KG1 (cell line): ENCODE results near the gene WDR64.

Source experiments
- DNase-seq: peaks from one replicate; lab custom pipeline; 2025; lab: John Stamatoyannopoulos, UW

WDR64 gene

DNA sequence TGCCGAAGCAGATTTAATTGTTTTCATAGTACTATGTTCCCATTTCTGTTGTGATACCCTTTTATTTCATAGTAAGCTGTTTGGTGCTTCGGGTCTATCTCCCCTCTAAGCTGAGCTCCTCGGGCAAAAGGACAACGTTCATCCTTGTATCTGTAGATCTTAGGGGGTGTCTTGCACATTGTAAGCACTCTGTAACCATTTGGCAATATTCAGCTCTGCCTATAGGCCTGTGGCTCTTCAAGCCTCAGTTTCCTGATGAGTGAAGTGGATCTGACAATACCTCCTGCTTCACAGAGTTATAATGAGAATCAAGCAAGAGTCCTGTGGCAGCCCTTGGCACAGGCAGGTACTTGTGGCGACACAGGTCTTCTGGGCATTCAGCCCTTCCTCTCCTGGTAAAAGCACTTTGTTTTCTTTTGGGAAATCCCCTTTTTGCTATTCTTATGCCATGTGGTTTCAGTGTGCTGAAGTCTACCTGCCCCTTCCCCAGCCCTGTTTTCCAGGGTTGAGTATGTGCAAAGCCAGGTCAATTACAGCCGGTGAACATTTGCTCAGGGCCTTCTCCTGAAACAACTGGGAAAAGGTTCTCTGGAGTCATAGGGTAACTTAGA lies 187.4 kb downstream of the WDR64 start:
- DNase-seq: no peak

DNA sequence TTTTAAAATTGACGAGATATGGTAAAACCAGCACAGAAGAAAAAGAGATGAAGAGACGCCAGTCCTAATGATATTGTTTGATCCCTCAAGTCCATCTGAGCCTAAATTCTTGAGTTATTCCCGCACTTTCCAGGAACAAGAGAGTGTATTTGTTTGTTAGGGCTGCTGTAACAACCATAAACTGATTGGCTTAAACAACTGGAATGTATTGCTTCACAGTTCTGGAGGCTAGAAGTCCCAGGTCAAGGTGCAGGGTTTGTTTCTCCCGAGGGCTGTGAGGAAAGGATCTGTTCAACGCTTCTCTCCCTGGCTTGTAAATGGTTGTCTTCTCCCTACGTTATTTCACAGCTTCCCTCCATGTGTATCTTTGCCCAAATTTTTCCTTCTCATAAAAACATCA lies 188.1 kb downstream of the WDR64 start:
- no peak for DNase-seq

DNA sequence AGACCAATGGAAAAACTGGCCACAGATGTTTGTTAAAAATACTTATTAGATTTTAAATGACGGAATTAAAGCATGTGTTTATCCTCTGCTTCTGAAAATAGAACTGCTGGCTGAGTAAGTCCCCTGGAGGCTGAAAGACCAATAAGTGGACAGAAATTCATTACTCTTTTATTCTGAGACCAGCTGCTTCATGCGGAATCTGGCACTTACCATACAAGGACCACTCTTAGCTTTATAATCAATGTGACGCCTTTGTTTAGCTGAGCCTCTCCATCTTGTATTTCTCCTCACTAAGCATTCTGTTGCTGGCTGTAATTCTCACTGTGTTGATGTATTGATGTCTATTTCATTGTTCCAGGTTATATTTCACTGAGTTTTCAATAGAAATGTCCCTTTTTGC lies 189.6 kb downstream of the WDR64 start:
- no peak for DNase-seq

DNA sequence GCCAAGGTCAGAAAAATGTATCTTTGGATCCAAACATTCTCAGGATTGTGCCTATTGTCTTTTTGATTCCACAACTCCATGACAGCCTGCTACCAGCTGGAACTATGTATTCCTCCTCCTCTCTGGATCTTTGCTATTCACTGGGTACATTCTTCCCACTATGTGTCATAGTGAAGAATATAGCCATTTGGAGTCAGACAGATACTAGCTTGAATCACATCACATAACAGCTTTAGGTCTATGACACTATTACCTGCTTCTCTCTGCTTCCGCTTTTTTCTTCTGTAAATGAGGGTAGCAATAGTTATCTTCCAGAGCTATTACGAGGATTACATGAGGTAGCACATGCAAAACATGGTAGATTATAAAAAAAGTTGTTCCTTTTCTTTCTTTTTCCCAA lies 190.5 kb downstream of the WDR64 start:
- DNase-seq: no peak

DNA sequence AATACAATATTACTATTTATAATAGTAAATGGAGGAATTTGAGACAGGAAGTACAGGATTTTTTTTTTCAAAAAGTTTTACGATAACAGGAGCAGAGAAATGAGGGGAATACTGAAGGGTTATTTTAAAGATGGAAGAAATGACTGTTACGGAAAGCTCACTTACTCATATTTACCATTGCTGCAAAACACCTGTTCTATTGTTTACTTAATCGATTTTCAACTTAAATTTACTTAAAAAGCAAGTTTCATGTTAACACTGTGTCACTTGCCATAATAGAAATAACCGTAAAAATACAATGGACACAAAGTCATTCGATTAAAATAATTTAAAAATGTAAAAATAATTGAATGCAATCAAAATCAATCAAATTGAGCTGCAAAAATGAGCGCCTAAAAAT lies 192.5 kb downstream of the WDR64 start:
- no peak for DNase-seq

DNA sequence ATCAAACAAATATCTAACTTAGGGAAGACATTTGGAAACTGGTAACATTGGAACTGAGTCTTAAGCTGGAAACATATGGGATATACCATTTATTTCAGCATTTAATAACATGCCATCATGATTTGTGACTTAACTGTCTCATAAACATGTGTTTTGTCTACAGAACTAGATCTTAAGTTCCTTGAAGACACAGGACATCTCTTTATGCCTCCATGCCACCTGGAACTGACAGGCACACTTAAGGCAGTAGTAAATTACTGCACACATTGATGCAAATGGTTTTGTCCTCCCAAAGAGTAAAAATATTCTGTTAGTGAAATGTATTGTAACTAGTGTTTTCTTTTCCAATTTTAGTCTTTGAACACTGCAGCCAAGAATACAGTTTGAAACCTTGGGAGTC lies 194.3 kb downstream of the WDR64 start:
- DNase-seq: no peak

DNA sequence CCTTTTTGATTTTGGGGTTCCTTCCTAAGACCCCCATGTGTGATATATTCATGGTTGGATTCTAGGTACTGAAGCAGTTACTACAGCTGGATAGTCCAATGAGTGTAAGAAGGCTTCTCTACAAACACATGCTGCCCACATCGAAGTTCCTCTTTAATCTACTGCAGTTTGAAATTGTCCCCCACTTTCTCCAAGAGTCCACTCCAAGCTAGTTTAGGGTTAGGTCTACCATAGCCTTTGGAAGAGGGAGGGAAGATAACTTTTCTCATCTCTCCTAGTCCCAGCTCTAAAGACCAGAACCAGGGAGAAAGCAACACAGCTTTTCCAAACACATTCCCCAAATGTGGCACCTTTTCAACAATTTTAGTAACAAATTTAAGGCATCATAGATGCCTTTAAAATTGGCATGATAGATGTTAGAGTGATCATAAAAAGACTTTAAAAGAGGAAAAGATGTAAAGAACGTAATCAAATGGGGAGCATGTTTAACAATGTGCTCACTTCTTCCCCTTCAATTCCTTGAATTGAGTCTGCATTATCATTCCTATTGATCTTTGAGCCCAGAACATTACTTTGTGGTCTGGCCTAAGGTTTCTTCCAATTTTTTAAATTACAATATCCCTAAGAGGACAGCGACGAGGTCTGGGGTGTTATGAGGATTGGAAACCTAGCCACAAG lies 194.9 kb downstream of the WDR64 start:
- DNase-seq: no peak

DNA sequence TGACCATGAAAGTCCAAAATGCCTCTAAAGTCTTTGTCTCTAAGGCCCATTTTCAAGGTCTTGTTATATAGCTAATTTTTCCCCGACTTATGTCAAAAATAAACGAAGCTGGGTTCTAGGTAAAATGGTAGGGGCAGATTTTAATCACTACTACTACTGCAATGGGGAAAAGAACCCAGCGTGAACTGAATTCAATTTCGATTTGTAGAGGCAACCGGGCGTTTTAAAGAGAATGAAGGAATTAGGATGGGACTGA lies 195.4 kb downstream of the WDR64 start:
- DNase-seq: no peak

DNA sequence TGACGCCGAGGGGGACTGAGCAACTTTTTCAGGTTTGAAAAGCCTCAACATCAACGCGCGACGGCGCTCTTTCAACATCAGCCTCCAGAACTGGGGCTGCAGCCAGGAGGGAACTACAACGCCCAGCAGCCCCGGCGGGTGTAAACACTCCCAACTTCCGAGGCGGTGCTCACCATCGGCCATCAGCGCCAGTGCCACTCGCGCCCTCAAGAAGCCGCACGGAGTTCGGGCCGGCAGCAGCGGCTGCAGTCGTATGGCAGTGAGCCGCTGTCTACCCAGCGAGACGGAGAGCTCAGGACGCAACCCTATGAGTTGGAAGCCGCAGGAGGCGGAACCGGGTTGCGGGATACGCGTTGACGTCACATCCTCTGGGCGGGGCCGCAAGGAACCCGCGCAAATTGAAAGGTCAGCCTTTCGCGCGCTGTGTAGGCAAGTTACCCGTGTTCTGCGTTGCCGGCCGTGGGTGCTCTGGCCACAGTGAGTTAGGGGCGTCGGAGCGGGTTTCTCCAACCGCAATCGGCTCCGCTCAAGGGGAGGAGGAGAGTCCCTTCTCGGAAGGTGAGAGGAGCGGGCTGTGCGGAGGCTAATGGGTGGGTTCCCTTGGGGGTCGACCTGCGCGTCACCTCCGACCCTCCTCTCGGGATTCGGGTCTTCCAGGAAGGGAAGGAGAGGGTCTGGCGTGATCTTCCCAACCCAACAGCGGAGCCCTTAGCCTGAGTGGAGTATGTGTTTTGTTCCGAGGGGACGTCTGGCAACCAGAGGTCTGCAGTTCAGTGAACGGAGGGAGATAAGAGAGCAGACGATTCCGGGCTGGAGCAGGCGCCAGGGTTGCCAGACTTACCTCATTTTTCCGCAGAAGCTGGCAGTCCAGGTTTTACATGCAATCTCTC lies 196.0 kb downstream of the WDR64 start, which contains the start of gene EXO1:
Gene EXO1, plus strand, starts transcription at position 409 of the 890 bp plus-strand sequence. CDS start 2,222 bp downstream, outside the sequence.
- DNase-seq: peak; percentile 91

DNA sequence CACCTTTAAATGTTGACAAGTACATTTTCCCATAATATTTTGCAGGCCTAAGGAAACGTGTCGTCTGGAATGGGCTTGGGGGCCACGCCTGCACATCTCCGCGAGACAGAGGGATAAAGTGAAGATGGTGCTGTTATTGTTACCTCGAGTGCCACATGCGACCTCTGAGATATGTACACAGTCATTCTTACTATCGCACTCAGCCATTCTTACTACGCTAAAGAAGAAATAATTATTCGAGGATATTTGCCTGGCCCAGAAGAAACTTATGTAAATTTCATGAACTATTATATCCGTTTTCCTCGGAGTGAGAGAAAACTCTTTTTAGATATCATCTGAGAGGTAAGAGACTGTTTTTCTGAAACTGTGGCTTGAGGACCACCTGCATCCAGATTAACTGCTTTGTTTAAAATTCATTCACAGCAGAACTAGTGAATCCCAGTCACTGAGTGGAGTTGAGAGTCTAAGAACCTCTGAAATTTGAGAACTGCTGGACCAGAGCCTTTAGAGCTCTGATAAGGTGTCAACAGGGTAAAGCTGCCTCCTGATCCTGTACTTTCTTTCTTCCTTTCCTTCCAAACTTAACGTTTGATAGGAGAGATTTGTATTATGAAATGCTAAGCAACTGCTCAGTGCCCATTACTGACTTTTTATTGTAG lies 196.7 kb downstream of the WDR64 start:
- DNase-seq: no peak

DNA sequence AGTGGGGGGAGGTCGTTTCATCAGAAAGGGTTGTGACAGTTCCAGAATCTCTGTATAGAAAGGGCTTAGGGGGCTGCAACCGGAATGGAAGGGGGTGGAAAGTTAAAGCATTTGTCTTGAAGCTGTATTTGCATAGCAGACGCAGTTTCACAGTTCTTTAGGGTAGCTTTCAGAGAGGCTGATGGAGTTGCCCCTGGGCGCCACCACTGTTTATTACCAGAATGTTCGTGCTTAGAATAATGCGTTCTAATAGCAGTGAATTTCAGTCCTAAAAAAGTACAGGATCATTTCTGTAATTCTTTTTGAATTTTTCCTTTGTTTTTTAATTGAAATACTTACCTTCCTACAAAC lies 197.2 kb downstream of the WDR64 start:
- no peak for DNase-seq
